ENCODE data around the gene VOPP1. TPM values are rescaled to one million over a fixed set of nuclear protein-coding genes. Genes with fewer than 3 reads are reported as not detected.
"Not testable (repeated sequence)": the region's sequence is repeated elsewhere in the genome, so short reads cannot be mapped to it uniquely, and the experiment has no call there.

Gene VOPP1
- total RNA-seq, 2 experiments from 2014 or later = 32.6 to 34.7 TPM

- POLR2A ChIA-PET = no interaction called here
Observed at GRCh38 chr7:55474944-55475854, 97.1 kb downstream of the VOPP1 start.

GRCh38 chr7:55473932-55474331 is 98.4 kb downstream of the VOPP1 start:
- no peak for DNase-seq
- Mint-ChIP-seq H3K4me3 (no peak overlapping the region), H3K27ac (no peak overlapping the region), H3K27me3 (no peaks in the 10 kb centered on the region), H3K4me1 (ENCODE audit: low read depth) (peaks cover 66% of the 10 kb centered on the region), H3K9me3 (no peaks in the 10 kb centered on the region), H3K36me3 (ENCODE audit: low read depth) (peaks cover 4% of the 10 kb centered on the region)
- CTCF ChIA-PET = interaction anchor here (0.6 to 0.8 kb wide), 2 partner anchors 60 to 490 kb away, joined by 3 read pairs; no protein-coding TSS in a partner anchor
- no peak for TF ChIP-seq CTCF (IDR thresholded peaks at IDR 0.05)
- POLR2A ChIA-PET = interaction anchor here (0.9 kb wide), 1 partner anchor 98 kb away, joined by 3 read pairs; the partner anchor contains the start of gene VOPP1
- ATAC-seq = no peak
- intact Hi-C loops (cut with micrococcal nuclease) = no loop called here

More at GRCh38 chr7:55474944-55475854, 97.1 kb downstream of the VOPP1 start:
- ATAC-seq (peak; percentile 63), DNase-seq (peak; percentile 19)
- no peaks in the 10 kb centered on the region for H3K9me3 Mint-ChIP-seq
- CTCF ChIA-PET = no interaction called here
- intact Hi-C loops (cut with micrococcal nuclease) = no loop called here
- TF ChIP-seq CTCF (IDR thresholded peaks at IDR 0.05) = no peak
- no peaks in the 10 kb centered on the region for H3K27me3 Mint-ChIP-seq
- peaks cover 4% of the 10 kb centered on the region for H3K36me3 Mint-ChIP-seq (ENCODE audit: low read depth)
- H3K4me3 Mint-ChIP-seq = no peak overlapping the region
- peaks cover 55% of the 10 kb centered on the region for H3K4me1 Mint-ChIP-seq (ENCODE audit: low read depth)
- peak overlapping the region; percentile 41 for H3K27ac Mint-ChIP-seq

- Mint-ChIP-seq H3K4me3 (no peak overlapping the region), H3K27ac (no peak overlapping the region), H3K36me3 (ENCODE audit: low read depth) (peaks cover 8% of the 10 kb centered on the region), H3K4me1 (ENCODE audit: low read depth) (peaks cover 68% of the 10 kb centered on the region), H3K27me3 (no peaks in the 10 kb centered on the region), H3K9me3 (no peaks in the 10 kb centered on the region)
- intact Hi-C loops (cut with micrococcal nuclease) = no loop called here
- POLR2A ChIA-PET = interaction anchor here (0.9 kb wide), 1 partner anchor 99 kb away, joined by 3 read pairs; the partner anchor contains the start of gene VOPP1
- CTCF ChIA-PET = interaction anchor here (0.6 to 0.8 kb wide), 2 partner anchors 61 to 491 kb away, joined by 3 read pairs; no protein-coding TSS in a partner anchor
- ATAC-seq = no peak
- no peak for TF ChIP-seq CTCF (IDR thresholded peaks at IDR 0.05)
- no peak for DNase-seq
Observed at GRCh38 chr7:55472928-55473725, 99.2 kb downstream of the VOPP1 start.

- ATAC-seq = peak; percentile 61
- H3K4me1 Mint-ChIP-seq (ENCODE audit: low read depth) = peaks cover 66% of the 10 kb centered on the region
- DNase-seq; H3K36me3 Mint-ChIP-seq (ENCODE audit: low read depth); H3K9me3 Mint-ChIP-seq; POLR2A ChIA-PET; H3K27ac Mint-ChIP-seq; H3K27me3 Mint-ChIP-seq; H3K4me3 Mint-ChIP-seq; intact Hi-C loops (cut with micrococcal nuclease); CTCF ChIA-PET: not testable (repeated sequence)
Observed at GRCh38 chr7:55472406-55472805, 99.9 kb downstream of the VOPP1 start.

GRCh38 chr7:55471594-55471993 is 100.7 kb downstream of the VOPP1 start:
- H3K27ac Mint-ChIP-seq; intact Hi-C loops (cut with micrococcal nuclease); H3K27me3 Mint-ChIP-seq; ATAC-seq; POLR2A ChIA-PET; DNase-seq; H3K9me3 Mint-ChIP-seq; CTCF ChIA-PET; H3K4me3 Mint-ChIP-seq: not testable (repeated sequence)
- Mint-ChIP-seq H3K4me1 (ENCODE audit: low read depth) (peaks cover 61% of the 10 kb centered on the region), H3K36me3 (ENCODE audit: low read depth) (peaks cover 13% of the 10 kb centered on the region)
